Sigmoid colon (tissue), 4 donors: ENCODE results near the gene ZG16.

ENCODE experiments used
- EP300 ChIP-seq, 4 donors: sonication (generic); formaldehyde crosslinking; IDR thresholded peaks; one replicate each; pipeline ENCODE4 v1.6.1; 2017; ENCODE audit warnings: antibody characterized with exemption in 4 of 4
- POLR2A ChIP-seq, 2 donors: fragments of 450-650 bp; IDR thresholded peaks; one replicate each; pipeline ENCODE4 v1.6.1; 2016; ENCODE audit warnings: antibody characterized with exemption in 2 of 2, mild to moderate bottlenecking in 2 of 2, moderate library complexity in 2 of 2
- POLR2AphosphoS5 ChIP-seq, 4 donors: sonication (generic); formaldehyde crosslinking; IDR thresholded peaks; one replicate each; pipeline ENCODE4 v1.6.1; 2017; ENCODE audit warnings: antibody characterized with exemption in 4 of 4
- TF ChIP-seq, protein P1 (sequence below), 4 experiments: fragments of 450-650 bp in 3 of 4; fragments of 200-600 bp in 1 of 4; IDR thresholded peaks; one replicate each; pipeline ENCODE4 v1.5.1; 2016 to 2019; ENCODE audit warnings: antibody characterized with exemption in 4 of 4, mild to moderate bottlenecking in 3 of 4, moderate library complexity in 2 of 4

DNA sequence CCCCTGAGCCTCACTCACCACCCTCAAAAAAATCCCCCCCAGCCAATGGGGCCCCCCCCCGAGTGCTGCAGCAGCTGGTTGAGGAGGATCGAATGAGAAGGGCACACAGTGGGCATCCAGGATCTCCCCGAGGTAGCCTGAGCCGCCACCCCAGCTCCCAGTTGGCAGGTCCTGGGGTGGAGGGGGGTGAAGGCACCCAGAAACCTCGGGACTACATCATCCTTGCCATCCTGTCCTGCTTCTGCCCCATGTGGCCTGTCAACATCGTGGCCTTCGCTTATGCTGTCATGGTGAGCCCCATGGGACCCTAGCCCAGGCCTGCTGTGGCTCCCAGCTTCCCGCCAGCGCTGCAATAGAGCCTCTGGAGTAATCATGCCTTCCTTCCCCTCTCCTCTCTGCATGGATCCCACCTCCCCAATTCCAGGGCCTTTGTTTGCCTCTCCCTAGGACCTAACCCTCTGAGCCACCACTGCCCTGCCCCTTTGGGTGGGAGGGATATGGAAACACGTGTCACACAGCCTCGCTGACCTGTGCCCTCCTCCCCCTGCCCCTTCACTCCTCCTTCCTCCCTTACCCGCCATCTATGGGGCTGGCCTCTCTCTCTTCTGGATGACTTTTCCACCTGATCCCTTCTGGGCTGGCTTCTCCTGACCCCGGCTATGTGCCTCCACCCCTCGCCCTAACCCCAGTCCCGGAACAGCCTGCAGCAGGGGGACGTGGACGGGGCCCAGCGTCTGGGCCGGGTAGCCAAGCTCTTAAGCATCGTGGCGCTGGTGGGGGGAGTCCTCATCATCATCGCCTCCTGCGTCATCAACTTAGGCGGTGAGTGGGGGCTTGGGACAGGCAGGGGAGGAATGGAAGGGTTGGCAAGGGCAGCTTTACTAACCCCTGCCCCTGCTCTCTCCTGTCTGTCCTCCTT, 35.8 kb downstream of the ZG16 start:
- TF ChIP-seq, protein P1, sequence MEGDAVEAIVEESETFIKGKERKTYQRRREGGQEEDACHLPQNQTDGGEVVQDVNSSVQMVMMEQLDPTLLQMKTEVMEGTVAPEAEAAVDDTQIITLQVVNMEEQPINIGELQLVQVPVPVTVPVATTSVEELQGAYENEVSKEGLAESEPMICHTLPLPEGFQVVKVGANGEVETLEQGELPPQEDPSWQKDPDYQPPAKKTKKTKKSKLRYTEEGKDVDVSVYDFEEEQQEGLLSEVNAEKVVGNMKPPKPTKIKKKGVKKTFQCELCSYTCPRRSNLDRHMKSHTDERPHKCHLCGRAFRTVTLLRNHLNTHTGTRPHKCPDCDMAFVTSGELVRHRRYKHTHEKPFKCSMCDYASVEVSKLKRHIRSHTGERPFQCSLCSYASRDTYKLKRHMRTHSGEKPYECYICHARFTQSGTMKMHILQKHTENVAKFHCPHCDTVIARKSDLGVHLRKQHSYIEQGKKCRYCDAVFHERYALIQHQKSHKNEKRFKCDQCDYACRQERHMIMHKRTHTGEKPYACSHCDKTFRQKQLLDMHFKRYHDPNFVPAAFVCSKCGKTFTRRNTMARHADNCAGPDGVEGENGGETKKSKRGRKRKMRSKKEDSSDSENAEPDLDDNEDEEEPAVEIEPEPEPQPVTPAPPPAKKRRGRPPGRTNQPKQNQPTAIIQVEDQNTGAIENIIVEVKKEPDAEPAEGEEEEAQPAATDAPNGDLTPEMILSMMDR (IDR thresholded peaks at IDR 0.05) = no peak
- no peak for TF ChIP-seq POLR2AphosphoS5 (IDR thresholded peaks at IDR 0.05)
- TF ChIP-seq POLR2A (IDR thresholded peaks at IDR 0.05) = no peak
- TF ChIP-seq EP300 (IDR thresholded peaks at IDR 0.05) = no peak
